NCI-H2171 treated with DMSO at 0.1 percent for 48 hours (cell line): ENCODE results near the gene TBC1D7.
"Not testable (repeated sequence)": the region's sequence is repeated elsewhere in the genome, so short reads cannot be mapped to it uniquely, and the experiment has no call there.

Experiments used
- DNase-seq: peaks from one replicate; lab custom pipeline; 2025; lab: John Stamatoyannopoulos, UW

Gene TBC1D7

DNA sequence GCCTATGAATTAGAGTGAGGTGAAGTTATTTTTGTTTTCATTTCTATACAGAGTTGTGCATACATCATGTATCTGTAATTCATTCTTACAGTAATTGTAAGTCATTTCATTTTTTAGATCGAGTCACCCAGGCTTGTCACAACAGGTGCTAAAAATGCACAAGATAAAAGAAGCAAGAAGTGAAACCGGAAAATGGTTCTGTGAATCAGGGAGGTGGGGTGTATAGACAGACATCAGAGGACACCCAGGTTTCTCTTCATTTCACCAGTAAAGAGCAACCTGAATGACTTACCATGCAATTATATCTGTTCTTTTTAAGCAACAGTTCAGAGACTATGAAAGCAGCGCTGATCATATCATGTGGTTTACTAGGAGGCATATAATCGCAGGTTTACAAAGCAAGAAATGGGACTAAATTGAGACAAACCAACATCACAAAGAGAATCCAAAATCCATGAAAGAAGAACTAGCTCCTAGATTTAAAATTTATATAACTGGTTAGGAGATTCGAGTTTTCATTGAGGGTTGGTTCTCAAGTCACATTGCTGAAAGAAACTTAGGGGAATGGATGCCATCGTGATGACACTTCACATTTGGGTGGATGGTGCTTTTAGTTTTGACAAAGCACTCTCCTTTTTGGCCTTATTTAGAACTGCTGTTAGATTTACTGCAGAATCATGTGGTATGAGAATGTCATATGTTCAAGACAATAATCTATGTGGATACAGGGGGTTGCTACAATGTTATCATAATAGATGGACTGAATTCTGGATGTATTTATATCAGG is 27.9 kb upstream of the TBC1D7 start:
- DNase-seq, result no peak

DNA sequence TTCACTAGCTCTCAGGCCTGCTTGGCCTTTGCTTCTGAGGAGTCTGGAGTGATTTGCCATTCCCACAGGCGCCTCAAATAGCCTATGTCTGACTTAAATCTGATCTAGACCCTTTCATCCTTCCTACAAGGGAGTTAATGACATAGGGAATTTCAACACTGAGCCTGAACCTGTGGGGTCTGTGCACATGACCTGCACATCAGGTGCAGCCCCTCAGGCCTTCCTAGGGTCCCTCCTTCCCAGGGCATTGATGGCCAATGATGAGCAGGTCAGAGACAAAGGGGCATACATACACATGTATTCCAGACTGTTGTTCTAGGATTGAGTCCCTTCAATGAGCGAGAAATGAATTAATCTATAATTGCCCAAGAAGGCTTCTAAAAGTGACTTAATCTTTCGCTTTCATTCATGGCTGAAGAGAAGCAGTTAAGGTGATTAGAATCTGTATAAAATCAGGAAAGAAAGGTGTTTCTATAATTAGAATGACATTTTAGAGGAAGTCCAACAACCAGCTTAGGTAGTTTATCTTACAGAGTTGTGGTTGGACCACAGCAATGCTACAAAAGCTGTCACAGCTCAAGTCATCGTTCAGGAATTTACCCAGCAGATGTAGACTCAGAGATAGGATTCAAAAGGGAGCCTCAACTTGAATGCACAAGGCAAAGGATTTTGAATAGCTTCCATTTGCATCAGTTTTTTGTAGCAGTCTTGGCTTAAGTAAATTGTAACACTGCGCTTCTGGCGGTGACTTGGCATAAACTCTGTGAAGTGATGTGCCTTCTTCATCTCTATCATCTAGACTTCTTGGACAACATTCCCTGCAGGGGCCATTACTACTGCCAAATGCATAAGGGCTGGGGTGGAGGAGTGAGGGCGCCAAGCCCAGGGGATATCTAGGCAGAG is 27.0 kb upstream of the TBC1D7 start:
- no peak for DNase-seq

DNA sequence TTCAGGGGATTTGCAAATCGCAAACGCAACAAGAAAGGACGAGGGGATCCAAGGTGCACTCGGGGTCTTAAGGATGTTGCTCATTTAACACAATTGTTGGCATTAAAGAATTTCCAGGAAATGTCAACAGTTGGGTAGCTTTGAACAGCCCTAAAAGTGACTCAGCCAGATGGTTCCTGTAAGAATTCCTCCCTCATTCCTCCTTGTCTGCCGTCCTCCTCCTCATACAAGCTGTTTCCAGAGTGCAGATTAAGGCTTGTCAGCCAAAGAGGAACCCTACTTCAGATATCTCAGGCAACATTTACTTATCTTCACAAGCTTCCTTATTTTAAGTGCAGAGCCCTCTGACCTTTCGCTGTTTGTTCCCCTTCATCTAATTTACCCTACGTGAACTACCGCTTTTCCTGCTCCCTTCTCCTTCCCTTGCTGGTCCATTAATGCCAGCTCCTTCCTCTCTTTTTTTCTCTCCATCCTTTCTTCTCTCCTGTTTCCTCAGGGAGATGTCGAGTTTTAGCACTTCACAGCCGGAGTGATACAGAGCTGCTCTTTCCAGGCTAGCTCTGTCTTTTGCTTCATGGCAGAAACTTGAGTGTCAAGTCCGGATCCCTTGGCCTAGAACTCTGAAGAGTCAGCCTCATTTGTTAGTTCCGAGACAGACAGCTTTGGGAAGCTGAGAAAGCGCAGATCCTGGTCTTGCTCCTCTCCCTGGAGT is 26.1 kb upstream of the TBC1D7 start:
- DNase-seq, result no peak

DNA sequence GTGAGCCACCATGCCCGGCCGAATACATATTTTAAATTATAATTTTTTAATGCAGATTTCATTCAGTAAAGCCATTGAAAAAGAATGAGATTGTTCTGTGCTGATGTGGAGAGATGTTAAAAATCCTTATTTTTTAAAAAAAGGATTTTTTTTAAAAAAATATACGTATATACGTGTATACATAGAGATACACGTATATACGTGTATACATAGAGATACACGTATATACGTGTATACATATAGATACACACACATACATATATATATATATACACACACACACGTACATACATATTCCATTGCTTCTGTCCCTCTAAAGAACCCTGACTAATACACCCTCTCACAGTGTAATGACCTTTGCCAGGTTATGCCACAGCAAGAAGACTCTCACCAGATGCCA is 23.8 kb upstream of the TBC1D7 start:
- no peak for DNase-seq

DNA sequence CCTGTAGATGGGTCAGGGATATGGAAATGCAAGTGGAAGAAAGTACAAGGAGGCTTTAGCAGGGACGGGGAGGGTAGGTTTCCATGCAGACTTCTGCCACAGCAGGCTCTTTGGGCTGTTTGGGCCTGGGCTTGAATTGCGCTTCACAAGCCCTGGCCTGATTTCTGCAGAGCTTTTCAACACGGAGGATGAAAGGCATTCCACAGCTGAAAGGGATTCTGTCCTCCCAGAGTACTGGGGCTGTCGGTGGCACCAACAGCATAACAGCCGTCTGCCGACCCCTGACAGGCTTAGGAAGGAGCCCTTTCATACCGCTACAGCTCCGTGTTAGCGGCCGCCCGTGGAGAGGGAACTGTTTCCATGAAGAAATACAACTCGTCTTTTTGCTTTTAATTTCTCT is 22.9 kb upstream of the TBC1D7 start:
- no peak for DNase-seq

DNA sequence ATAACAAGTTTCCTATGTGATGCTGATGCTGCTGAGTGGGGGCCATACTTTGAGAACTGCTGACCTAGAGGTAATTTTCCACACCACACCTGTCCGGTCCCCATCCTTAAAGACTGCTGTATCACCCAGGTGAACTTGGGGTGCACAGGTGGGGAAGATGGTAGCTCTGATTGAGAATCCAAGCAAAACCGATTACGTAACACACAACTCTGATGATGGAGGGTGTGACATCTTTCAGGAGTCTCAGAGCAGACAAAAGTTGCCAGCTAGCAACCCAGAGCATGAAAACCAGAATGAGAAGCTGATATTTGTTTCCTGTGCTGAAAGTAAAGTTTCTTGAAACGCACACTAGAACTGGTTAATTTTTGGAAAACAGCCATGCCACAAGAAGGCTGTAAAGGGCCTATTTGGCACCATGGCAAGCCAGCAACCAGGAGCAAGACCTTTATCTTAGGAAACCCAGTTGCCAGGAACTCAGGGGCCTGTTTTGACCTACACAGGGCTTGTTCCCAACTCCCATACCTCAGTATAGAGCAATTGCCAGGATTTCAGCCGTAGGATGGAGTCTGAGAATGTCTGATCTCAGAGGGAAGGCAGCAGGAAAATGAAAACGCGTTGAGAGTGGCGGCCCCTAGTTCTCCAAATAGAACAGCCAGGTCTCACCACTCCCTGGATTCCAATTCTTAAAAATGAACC is 21.6 kb upstream of the TBC1D7 start:
- no peak for DNase-seq

DNA sequence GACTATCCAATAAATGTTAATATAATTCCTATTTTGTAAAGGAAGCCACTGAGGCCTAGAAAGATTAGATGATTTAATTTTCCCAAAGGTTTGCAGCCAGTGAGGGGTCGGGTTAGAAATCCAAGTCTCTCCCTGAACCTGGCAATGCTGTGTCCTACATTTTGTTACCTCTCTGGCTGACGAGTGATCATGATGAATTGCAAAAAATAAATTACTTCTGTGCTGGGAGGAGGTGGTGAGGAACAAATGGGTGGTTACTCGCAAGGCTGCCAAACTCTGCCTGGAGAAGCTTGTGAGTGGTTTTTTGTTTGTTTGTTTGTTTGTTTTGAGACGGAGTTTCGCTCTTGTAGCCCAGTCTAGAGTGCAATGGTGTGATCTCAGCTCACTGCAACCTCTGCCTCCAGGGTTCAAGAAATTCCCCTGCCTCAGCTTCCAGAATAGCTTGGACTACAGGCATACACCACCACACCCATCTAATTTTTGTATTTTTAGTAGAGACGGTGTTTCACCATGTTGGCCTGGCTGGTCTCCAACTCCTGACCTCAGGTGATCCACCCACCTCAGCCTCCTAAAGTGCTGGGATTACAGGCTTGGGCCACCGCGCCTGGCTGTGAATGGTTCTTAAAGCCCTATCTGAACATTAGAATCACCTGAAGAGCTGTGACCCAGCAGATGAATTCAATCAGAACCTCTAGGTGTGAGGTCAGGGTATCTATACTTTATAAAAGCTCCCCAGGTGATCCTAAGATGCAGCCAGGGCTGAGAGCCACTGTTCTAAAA is 20.2 kb upstream of the TBC1D7 start:
- no peak for DNase-seq

DNA sequence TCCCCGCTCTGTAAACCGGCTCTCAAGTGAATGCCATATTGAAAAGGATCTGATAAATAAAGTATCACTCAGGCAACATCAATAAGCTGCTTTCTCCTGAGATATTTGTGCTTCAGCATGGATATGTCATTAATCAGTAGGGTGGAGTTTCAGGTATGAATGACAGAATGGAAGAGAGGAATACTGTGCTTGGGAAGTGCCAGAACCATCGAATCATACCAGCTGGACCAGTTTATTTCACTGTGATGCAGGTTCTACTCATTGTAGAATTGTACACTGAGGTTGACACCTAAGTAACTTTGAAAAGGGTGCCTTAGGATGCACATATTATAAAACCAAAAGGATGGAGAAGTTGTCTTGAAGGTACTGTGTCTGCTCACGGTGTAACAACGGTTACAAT is 17.9 kb upstream of the TBC1D7 start:
- DNase-seq, result no peak

DNA sequence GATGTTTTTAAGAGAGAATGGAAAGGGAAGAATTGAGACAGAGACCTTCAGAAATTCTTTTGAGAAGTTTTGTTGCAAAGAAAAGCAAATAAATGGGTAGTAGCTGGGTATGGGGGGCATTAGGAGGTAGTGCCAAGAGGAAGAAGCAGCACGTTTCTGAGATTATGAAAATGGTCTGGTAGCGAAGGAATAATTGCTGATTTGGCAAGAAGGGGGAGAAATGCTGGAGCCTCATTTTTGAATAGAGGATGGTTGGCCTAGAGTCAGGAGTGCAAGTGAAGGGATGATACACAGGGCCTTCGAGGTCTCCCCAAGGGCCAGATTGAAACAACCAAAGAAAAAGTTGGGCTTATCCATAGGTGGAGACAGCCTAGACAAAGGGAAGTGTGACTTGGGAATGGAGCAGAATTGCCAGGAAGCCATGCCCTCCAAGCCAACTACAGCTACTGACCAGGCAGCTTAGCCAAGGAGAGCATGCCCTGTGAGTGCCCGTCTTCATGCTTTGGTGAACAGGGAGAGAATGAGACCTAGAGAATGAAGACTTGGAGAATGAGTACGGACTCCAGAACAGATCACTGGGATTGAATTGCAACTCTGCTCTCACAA is 14.2 kb upstream of the TBC1D7 start:
- DNase-seq, result no peak

DNA sequence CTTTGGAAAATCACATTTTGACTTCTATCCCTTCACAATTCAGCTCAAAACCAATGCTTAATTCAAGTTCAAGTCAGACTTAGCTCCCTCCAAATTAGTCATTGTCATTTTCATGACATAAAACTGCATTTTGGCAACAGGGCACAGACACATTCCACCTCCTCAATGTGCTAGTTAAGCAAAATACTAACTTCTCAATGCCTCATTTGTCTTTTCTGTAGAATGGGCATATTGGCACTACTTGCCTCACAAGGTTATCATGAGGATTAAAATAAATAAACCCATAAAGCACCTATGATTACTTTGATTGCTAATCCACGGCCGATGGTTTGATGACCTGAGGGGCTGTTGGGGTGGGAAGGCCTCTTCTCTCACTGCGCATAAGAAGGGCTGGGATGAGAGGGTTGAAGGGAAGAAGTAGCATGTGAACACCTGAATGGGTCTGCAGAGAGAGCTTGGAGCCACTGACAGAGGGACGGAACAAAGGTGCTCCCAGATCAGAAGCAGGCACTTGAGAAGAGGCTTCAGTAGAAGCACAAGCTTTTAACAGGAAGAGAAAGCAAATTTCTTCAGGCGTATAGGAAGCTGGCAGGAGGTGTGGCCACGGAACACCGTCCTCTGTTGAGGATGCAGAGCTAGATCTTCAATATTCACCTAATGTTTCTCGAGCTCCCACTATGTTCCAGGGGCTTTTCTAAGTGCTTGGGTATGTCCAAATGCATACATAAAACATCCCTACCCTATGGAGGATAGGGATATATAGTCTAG is 11.7 kb upstream of the TBC1D7 start:
- no peak for DNase-seq

DNA sequence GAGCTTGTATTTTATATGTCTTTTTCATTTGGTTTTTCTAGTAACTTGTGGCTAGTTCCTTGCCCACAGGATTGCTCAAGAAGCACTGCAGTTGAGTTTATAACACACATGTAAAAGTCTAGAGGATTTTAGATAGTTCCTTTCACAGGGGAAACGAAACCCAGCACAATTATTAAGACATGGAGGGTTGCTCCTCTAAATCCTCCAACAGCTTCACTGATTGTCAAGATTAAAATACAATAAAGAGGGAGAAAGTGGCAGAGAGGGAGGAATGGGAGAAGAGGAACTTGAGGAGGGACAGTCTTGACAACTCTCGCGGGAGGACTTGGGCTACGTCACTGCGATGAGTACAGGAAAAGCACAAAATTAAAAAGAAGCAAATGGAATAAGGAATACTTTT is 9.7 kb upstream of the TBC1D7 start:
- DNase-seq, result no peak

DNA sequence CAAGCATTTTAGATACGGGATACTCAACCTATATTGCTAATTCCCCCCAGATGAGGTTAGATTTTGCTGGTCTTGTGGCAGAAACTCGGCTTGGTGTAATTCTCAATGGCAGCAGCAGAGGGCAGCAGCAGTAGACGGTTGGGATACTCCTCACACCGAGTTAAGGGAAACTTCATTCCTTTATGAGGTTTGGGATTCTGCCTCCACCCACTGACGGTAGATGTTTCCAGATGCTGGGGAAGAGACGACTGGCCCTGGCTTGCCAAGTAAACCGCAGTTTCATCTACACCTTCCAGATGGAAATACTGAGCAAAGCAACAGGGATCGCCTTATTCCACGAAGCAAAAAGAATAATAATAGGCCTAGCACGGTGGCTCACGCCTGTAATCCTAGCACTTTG is 8.2 kb upstream of the TBC1D7 start:
- DNase-seq, result peak; percentile 82

DNA sequence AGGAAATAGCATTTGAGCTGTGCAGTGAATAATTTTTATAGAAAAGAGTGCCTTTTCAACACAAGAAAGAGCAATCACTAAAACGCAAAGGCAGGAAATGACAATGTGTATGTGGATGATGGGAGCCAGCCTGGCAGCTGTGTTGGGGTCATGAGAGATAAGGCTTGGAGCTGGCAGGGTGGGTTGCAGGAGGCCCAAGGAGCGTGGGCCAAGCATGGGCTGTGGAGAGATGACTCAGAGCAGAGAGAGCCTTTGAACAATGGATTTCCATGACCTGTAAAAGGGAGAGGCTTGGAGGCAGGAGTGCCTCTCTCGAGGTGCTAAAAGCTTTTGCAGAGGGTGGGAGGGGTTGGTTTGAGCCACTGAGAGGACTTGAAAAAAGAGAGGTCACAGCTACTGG is 6.6 kb upstream of the TBC1D7 start:
- no peak for DNase-seq

DNA sequence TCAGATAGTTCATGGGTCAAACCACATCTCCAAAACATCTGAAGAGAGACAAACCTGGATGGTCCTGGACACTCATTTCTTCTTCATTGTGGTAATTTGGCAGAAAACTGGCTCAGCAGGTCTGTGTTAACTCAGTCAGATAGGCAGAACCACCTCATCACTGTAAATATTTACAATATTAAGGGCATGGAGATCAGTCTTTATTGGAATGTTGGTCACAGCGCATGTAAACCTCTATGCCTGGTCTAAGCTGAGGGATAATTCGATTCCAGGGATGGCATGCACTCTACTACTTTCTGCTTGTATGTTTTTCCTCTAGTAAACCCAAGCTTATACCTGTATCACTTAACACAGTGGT is 4.0 kb upstream of the TBC1D7 start:
- no peak for DNase-seq

DNA sequence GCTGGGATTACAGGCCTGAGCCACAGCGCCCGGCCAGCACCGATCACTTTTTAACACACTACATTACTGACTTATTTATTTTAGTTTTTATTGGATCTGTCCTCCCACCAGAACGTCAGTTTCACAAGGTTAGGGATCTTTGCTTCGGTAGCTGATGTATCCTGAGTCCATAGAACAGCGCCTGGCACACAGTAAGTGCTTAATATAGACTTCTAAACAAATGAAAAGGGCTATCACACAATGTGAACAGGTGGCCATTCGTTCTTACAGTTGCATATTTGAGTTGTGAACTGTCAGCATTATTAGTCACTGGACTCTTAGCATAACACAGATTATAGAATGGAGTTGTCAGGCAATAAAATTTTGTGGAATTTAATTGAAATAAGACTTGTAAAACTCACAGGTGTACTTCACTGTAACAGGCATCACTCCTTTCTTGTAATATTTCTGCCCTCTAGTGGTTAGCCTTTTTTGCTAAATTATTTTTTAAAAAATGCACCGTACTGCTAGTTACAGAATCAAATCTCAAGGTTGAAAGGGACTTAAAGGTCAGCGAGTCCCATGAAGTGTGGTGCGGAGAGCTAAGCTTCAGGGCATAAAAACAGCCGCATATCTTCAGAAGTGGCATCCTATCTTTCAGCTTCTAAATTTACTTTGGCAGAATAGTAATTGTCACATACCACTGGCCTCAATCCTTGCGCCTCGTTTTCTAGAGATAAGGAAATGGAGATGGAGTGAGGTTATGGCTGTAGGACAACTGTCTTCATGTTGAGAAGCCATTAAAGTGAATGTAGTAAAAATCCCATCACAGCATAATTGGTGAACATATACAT is 3.4 kb upstream of the TBC1D7 start:
- DNase-seq, result peak; percentile 49

DNA sequence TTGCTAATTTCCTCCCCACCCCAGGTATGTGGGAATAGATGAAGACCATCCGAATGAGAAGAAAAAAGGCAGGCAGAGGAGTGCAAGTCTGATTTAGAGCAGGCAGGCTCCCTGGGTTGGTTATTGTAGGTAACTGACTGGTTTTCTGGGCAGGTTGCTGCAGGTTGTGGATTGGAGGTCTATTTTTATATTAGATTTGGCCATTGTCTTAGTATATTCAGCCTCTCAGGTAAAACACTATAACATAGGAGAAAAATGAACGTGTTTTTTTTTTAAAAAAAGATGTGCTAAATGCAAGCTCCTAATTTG is 492 bp upstream of the TBC1D7 start:
- DNase-seq, result no peak

DNA sequence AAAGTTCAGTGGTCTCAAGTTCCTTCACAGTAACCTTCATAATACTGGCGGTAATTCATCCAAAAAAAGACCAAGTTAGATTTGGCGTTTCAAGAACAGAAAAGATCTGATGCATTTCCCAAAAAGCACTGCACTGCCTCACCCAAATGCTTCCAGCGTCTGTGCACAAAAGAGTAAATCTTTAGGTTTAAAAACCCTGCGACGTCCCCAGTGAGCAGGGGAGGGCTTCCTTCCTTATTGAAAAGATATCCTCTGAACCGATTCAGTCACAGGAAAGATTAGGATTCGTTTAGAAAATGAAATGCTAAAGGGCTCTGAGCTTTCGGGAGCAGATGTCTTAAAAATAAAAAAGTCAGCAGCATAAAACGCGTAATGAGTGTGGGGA is 654 bp downstream of the TBC1D7 start:
- no peak for DNase-seq

DNA sequence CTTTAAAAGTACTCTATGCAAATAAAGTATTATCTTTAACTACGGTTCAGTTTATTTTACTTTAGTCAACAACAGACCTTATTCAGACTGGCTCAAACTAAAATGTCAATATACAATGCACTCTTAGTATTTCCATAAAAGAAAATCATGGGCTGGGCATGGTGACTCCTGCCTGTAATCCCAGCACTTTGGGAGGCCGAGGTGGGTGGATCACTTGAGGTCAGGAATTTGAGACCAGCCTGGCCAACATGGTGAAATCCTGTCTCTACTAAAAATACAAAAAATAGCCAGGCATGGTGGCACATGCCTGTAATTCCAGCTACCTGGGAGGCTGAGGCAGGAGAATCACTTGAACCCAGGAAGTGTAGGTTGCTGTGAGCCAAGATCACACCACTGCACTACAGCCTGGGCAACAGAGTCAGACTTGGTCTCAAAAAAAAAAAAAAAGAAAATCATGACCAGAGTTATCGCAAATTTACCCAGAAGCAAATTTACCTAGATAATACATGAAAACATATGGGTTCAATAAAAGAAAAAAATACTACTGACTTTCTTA is 2.2 kb downstream of the TBC1D7 start:
- not testable (repeated sequence) for DNase-seq

DNA sequence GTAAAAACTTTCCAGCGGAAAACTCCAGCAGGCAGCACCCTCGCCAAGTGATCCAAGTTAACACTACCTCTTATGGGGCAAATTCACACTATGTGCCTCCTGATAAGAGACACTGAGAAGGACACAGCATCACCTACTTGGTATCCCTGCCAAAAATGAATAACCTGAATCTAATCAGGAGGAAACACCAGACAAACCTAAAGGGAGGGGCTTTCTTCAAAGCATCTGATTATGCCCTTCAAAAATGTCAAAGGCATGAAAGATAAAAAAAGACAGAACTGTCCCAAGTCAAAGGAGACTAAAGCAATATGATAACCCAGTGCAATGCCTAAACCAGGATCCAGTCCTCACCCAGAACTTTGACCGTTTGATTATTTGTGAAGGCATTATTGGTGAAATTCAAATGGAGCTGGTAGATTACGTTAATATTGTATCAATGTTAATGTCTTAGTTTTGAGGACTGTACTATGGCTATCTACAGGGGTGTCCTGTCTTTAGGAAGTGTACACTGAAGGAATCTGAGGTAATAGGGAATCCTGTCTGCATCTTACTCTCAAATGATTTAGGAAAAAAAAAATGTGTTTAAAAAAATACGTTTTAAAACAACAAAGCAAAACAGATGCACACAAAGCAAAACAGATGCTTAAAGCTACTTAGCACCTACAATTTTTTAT is 8.3 kb downstream of the TBC1D7 start:
- no peak for DNase-seq
